ENCODE data around the gene TUBGCP5.
A peak's percentile ranks its signal among the peaks of the same experiment; 100 is the strongest.
"Not testable (repeated sequence)": the region's sequence is repeated elsewhere in the genome, so short reads cannot be mapped to it uniquely, and the experiment has no call there.

TUBGCP5 gene

GRCh38 chr15:23039917-23040281, 530 bp upstream of the TUBGCP5 start:
- no peak for DNase-seq

- no peak for DNase-seq
Measured at GRCh38 chr15:23038726-23039142, 635 bp downstream of the TUBGCP5 start.

DNA sequence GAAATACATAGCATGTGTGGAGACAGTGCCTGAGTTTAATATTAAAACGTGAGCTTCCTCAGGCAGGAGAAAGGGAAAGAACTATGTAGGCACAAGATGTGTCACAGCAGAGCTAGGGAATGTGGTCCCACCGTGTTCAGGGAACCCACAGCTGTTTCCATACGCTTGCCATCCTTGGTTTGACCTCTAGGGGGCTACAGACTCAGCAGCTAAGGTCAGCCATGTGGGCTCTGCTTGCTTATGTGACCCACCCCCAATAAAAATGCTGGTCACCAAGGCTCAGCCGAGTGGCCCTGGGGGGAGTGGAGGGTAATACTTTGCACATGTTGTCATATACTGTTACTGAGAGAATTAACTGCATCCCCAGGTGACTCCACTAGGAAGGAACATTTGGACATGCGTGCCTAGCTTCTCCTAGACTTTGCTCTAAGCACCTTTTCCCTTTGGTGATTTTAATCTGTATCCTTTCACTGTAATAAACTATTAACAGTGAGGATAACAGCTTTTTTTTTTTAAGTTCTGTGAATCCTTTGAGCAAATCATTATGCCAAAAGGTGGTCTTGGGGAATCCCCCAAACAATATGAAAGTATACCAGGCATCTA, 3.3 kb downstream of the TUBGCP5 start:
- peak; percentile 27 for DNase-seq

- DNase-seq: no peak
Measured at GRCh38 chr15:23033979-23034378, 5.4 kb downstream of the TUBGCP5 start.

- no peak for DNase-seq
Measured at GRCh38 chr15:23026218-23026617, 13.2 kb downstream of the TUBGCP5 start.

DNA sequence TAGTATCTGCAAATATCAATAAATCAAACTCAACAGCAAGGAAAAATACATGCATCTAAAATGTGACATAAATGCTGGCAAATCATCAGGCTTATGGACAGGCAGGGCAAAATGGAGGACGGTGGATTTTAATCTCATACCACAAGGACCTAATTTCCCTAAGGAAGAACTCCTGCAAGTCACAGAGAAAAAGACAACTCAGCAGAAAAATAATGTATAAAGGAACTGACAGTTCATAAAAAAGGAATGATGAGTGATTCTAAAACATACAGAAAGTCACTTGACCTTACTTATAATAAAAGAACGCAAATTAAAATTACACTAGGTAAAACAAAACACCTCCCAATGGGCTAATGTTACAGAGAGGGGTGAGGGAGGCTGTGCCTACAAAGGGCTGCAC, 17.2 kb downstream of the TUBGCP5 start:
- no peak for DNase-seq

GRCh38 chr15:23014394-23015000, 24.9 kb downstream of the TUBGCP5 start:
- no peak for DNase-seq

- no peak for DNase-seq
Measured at GRCh38 chr15:23013681-23014080, 25.7 kb downstream of the TUBGCP5 start.

- DNase-seq: not testable (repeated sequence)
Measured at GRCh38 chr15:23012616-23013015, 26.8 kb downstream of the TUBGCP5 start.

DNA sequence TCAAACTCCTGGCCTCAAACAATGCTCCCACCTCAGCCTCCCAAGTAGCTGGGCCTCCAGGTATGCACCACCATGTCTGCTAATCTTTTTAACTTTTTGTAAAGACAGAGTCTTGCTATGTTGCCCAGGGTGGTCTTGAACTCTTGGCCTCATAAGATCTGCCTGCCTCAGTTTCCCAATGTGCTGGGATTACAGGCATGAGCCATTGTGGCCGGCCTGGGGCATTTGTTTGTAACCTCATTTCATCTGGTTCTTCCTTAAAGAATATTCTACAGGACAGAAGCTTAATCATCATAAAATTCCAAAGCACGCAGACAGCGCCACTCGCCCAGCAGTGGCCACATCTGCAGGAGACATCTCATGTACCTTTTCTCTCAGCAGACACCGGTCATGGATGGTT, 35.6 kb downstream of the TUBGCP5 start:
- DNase-seq: no peak

- DNase-seq: no peak
Measured at GRCh38 chr15:23002920-23003319, 36.4 kb downstream of the TUBGCP5 start.

- no peak for DNase-seq
Measured at GRCh38 chr15:22995795-22996194, 43.6 kb downstream of the TUBGCP5 start.

DNA sequence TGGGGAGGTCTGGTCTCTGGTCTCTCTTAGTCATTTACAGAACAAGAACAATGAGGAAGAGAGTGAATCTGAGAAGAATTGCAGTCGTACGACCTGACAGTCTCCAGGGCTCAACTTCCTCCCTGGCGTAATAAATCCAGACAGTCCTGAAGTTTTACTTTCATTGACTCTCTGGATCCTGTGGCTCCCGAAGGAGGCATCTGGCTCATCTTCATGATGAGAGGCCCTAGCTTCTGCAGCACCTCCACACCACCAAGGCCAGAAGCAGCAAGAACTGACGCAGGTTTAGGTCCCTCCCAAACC, 47.4 kb downstream of the TUBGCP5 start:
- DNase-seq: no peak

DNA sequence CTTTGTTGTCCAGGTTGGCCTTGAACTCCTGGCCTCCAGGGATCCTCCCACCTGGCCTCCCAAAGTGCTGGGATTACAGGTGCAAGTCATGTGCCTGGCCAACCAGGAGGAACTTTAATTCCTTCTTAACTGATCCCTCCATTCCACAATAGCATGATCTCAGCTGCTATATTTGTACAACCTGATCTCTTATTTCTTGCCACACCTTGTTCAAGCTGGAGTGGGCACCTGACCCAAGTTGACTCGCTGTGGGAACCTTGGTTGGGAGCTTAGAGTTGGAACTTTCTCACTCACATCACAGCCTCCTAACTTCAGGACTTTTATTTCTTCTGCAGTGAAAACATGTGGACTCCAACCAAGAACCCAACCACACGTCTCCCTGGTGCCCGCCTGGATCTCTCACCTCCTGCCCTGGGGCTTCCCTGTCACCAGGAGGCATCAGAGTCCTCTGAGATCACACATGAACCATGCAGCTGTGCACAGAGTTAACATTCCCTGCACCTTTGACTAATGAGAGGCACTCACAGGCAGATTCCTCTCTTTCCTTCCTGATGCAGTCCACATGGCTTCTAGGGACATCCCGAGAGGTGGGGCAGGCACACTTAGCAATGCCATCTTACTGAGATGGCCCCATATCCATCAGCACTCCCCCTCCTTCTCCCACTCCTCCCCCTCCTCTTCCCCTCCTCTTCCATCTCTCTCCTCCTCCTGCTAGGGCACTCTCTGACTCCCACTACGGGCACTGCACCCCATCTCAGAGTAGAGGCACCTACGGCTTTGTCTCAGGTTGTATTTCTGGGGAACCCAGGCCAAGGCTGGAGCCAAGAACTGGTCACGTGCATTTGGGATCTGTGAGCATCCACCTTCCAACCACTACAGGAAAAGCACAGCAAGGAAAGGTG, 49.5 kb downstream of the TUBGCP5 start:
- DNase-seq: no peak

GRCh38 chr15:22988811-22989210, 50.6 kb downstream of the TUBGCP5 start:
- no peak for DNase-seq

DNA sequence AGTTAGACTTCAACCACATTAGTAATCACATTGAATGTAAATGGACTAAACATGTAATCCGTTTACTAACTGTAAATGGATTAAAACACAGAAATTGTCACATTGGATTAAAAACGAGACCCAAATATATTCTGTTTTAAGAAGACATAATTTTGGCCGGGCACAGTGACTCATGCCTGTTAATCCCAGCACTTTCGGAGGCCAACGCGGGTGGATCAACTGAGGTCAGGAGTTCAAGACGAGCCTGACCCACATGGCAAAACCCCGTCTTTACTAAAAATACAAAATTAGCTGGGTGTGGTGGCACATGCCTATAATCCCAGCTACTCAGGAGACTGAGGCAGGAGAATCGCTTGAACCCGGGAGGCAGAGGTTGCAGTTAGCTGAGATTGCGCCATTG, 57.4 kb downstream of the TUBGCP5 start:
- DNase-seq: not testable (repeated sequence)

DNA sequence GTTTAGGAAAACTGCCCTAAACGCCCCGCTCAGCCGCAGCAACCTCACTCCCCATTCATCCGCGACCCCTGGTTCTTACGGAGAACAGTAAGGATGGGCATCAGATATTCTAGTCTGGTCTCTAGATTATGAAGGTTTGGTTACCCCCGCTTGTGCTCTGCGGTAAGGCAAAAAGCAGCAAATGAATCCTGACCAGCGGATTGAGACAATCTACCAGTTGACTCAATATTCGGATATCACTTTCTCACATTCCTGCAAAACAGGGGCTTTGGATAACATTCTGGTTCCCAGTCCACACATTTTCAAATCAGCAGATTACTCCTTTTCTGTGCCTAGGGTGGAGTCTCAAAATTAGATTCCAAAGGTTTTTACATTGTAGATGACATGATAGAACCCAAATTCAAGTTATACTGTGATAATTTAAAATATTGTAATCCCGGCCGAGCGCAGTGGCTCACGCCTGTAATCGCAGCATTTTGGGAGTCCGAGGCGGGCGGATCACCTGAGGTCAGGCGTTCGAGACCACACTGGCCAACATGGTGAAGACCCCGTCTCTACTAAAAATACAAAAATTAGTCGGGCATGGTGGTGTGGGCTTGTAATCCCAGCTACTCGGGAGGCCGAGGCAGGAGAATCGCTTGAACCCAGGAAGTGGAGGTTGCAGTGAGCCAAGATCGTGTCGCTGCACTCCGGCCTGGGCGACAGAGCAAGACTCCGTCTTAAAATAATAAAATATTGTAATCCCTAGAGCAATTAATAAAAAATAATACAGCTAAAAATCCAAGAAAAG, 58.1 kb downstream of the TUBGCP5 start:
- DNase-seq: no peak

DNA sequence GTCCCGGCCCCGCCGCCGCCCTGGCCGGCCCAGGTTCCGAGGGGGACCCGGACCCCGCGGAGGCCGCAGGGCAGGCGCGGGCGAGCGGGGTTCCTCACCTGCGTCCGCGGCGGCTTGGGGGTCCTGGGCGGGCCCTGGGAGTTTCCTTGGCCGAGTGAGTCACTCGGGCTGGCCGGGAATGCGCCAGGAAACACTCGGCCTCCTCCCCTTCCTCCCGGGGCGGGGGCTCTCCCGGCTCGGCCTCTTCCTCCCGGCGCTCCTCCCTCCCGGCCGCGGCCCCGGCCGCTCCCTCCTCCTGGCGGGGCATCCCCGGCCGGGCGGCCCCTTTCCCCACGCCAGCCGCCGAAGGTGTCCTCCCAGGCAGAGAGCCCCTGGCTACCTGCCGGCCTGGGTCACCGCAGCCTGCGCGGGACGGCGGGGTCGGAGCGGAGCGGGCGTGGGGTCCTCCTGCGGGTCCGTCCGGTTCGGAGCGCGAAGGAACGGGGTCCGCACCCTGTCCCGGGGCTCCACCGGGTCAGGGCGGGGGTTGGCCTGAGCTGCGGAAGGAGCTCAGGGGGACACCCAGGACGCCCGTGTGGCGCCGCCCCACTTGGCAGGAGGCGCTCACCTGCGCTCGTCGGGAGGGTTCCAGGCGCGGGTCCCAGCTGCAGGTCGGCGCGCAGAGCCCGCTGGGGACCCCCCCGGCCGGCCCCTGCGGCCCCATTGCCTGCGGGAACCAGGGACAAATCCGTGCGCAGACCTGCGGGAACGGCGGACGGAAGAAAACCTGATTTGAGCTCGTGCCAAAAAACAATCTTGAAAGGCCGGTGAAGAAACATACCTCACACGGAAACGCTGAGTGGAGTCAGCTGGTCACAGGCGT, 58.9 kb downstream of the TUBGCP5 start, which contains the start of gene CYFIP1:
Gene CYFIP1 (minus strand): TSS at position 180 of the 862 bp plus-strand sequence. CDS start 33,083 bp downstream, outside the sequence.
- peak; percentile 49 for DNase-seq

DNA sequence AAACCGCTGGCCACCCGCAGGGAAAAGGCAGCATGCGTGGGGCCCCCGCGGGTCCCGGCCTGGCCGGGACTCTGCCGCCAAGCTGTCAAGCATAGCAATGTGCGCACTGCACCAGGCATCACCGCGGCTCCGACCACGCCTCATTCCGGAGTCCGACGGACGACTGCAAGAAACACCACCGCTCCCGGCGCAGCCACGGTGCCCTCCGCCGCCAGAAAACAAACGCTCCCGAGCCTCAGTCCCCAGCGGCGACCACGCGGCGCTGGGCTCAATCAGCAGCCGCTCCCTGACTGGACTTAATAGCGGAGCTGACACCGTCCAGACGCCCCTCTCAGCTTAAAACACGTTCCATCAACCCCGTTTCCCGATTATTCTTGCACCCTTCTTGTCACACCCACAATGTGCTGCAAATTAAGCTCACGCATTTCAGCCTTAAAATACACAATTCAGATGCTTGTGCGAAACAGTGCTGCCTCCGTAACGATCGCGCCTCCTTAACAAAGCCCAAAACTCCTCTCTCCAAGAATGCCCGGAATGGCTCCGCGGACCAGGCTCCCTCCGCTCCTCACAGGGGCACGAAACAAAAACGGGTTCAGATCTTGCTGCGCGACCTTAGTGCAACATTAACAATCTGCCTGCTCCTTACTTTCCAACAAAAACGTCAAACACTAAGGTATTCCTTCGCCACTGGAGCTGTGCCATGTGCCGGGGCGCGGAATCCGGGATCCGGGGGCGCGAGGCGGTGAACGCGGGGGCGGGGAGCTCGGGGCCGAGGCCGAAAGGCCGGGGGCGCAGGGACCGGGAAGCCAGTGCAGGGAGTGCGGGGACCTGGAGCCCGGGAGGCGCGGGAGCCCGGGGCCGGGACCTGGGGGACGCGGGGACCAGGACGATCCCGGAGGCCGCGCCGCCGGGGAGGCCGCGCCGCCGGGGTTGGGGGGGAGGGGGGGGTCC, 59.9 kb downstream of the TUBGCP5 start:
- no peak for DNase-seq

DNA sequence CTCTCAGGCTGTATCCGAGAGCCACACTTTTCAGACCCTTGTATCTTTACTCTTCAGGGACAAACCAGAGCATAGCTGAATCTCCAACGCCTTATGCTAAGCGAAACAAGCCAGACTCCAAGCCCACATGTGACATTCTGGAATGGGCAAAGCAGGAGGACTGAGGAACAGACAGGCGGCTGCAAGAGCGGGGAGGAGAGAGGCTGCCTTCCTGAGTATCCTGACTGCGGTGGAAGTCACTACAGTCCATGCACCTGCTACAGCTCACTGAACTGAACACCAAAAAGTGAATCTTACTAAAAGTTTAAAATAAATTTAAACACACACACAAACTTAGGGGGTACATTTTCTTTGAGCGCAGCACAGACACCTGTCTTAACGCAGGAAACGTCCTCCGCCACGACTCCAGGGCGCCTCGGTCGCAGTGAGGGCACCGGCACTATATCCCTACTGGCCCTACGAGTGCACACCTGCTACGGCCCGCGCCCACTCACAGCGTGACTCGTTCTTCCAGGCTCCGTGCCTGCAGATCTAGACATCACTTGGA, 60.6 kb downstream of the TUBGCP5 start:
- DNase-seq: no peak

GRCh38 chr15:22974745-22975144, 64.6 kb downstream of the TUBGCP5 start:
- peak; percentile 61 for DNase-seq
